ENCODE results near the gene PADI1.

Gene PADI1

DNA sequence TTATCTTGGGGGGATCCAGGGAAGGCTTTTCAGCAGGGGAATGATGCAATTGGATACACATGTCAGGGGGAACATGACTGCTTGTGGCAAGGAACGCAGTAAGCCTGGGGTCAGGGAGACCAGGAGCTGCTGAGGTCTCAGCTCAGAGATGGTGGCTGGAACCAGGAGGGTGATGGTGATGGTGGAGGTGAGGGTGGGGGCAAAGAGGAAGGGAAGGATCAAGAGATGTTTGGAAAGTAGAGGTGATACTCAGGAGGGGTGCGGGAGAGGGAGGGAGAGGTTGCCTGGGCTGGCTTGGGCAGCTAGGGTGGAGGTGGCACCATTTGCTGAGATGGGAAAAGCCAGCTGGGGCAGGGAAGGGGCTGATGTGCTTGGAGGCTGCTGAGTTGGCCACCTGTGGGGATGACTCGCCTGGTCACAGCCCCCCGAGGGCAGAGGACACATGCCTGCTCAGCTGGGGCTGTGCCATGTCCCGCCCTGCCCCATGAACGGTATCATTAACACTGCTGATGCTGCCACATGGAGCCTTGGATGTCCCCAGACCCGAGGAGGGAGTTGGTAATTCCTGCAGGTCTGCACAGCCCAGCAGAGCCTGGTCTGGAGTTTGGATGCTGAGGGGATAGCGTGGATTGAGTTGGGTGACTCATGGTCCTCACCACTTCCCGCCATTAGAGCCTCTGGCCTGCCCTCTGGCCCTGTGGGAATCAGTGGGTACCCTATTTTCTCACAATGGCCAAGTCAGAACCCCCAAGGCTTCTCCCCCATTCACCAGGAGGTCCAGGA lies 6.3 kb upstream of the PADI1 start:
- DNase-seq: no peak

GRCh38 chr1:17199267-17200044 lies 5.5 kb upstream of the PADI1 start:
- DNase-seq: peak in 1 of 2 experiments; percentile 16

- no peak for DNase-seq
Observed at GRCh38 chr1:17200246-17200645, 4.7 kb upstream of the PADI1 start.

DNA sequence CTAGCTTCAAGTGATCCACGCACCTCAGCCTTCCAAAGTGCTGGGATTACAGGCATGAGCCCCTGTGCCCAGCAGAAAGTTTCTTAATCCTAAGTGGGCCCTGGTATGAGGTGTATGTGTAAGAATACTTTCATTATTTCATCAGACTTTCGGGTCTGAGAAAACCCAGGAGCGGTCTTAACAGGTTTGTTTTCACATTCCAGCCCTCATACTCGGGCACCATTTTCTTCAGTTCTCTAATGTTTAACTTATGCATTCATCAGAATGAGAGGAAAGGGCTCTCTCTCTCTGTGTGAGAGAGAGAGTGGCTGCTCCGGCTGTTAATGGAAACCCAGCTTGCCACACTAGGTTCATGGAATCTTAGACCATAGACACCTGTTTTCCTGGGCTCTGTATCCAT lies 4.2 kb upstream of the PADI1 start:
- no peak for DNase-seq

DNA sequence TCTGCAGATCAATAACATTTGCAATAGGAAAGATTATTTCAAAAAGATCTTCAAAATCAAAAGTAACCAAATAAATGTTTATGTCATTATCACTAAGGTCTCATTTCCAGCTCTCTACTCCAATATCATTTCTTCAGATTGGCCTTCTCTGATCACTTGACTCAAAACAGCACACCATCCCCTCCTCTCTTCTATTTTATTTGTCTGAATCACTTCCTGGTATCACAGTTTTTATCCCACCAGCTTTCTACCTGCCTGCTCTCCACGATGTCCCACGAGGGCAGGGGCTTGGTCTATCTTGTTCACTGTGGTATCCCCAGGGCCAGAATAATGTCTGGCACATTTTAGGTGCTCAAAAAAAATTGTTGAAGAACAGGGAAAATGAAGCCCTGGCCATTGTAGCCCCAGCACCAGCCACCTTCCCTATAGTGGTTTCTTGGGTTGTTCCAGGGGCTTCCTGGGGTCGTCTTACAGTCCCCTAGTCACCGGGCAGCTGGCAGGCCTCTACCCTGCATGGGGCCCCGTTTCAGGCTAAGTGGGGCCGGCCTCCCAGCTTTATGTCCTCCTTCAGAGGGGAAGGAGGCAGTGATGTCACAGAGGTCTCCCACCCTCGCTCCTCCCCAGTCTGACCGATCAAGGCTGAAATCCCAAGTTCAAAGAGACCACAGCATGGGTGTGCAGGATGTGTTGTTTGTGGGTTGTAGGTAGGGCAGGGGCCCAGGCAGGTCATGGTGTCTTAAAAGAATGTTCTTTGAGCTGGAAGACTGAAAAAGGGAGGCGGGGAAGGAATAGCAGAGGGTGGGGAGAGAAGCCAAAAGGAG lies 3.5 kb upstream of the PADI1 start:
- DNase-seq: peak; percentile 19 to 38

DNA sequence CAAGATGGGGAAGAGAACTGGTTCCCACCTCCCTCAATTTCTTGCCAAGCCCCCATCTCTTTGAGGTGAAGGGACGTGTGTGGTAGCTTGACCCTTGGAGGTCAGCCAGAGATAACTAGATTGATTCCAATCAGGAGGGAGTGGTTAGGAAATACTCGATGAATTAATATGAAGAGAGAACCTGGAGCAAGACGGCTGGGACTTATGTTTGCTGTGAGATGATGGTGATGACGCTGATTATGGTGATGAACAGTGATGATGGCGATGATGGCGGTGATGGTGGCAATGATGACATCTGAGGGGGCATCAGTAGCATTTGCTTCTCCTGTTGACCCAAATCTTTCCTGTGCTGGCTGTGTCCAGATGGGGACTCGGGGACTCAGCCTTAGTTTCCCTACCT lies 724 bp downstream of the PADI1 start:
- DNase-seq: no peak

DNA sequence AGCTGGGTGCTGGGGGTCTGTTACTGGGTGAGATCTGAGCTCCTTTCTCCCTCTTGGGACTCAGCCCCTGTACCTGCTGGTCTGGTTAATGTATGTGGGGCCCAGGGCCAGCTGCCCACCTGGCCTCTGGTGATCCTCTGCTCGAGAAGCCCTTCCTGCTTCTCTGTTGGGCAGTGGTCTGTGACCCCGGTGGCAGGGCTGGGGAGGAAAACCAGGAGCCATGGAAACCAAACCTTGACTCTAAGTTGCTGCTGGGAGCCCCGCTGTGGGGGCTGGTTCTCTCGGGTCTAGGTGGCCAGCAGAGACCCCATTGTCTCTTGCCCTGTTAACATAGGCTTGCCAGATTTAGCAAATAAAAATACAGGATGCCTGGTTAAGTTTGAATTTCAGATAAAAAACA lies 1.3 kb downstream of the PADI1 start:
- DNase-seq: no peak

- no peak for DNase-seq
Observed at GRCh38 chr1:17207046-17207445, 2.1 kb downstream of the PADI1 start.

- no peak for DNase-seq
Observed at GRCh38 chr1:17207540-17207939, 2.6 kb downstream of the PADI1 start.

GRCh38 chr1:17207966-17208418 lies 3.1 kb downstream of the PADI1 start:
- DNase-seq: peak; percentile 58 to 68

- DNase-seq: no peak
Observed at GRCh38 chr1:17208546-17208945, 3.6 kb downstream of the PADI1 start.

DNA sequence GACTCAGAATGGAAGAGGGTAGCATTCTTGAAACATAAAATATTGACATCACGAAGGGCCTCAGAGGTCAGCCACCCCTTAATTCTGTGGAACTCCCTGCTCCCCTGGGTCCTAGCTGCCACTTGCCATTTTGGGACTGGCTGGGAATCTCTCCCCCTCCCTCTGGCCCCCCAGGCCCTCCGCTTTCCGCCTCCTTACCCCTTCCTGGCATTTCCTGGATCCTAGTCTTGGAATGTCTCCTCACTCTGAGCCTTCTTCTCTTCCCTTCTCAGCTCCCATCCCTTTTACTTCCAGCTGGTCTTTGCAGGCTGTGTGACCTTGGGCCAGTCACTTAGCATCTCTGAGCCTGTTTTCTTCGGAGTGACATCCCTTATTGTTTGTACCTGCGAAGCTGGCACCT lies 4.5 kb downstream of the PADI1 start:
- DNase-seq: no peak

- no peak for DNase-seq
Observed at GRCh38 chr1:17210176-17210575, 5.2 kb downstream of the PADI1 start.

DNA sequence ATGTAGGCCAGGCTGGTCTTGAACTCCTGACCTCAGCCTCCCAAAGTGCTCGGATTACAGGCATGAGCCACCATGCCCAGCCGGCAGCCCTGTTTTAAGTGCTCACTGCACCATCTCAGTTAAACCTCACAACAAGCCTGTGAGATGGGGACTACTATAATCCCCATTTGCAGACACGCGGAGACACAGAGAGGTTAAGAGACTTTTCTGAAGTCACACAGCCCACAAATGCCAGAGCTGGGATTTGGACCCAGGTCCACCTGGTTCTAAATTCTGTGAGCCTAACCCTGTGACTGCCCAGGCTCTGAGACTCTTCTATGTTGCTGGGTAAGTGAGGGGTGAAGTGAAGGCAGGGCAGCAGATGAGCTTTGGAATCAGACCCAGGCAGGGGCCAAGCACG lies 6.4 kb downstream of the PADI1 start:
- DNase-seq: no peak

DNA sequence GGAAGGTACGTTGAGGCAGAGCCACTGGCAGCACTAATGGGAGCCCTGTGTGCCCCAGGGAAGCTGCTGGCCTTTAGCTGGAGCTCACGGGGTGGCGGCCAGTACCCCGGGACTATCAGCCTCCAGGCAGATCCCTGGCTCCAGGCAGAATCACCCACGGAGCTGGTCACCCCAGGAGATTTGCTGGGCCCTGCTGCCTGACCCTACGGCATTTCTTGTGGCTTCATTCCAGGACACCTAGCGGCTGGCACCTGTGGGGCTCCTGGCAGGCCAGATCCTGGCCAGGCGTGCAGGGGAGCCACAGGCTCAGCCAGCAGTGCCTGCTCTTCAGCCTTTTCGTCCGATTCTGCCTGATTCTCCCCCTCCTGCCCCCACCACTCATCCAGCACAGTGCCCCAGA lies 7.1 kb downstream of the PADI1 start:
- DNase-seq: no peak

DNA sequence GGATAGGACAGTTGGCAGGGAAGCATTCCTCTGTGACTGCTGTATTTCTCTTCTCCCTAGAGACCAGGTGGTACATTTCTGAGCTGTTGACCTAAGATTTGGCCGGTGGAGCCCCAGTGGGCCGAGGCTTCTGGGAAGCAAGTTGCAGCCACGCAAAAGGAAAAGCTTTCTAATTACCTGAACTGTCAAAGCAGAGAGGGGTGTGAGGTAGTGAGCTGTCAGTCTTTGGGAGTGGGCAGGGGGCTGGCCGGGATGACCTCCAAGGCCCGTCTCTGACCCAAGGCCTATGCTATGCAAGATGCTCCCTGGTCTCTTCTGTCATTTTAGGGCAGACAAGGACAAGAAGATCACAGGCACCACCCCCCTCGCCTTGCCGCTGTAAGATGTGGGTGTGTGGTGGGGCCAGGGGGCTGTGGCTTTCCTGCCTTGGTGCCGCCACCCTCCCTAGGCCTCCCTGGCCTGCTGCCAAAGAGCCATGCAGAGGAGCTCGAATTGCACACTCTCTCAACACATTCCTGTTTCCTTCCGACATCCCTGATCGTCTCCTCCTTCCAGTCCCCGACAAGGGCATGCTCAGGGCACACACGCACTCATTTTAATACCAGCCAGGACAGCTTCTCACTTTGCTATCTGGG lies 7.7 kb downstream of the PADI1 start:
- peak; percentile 56 to 66 for DNase-seq

DNA sequence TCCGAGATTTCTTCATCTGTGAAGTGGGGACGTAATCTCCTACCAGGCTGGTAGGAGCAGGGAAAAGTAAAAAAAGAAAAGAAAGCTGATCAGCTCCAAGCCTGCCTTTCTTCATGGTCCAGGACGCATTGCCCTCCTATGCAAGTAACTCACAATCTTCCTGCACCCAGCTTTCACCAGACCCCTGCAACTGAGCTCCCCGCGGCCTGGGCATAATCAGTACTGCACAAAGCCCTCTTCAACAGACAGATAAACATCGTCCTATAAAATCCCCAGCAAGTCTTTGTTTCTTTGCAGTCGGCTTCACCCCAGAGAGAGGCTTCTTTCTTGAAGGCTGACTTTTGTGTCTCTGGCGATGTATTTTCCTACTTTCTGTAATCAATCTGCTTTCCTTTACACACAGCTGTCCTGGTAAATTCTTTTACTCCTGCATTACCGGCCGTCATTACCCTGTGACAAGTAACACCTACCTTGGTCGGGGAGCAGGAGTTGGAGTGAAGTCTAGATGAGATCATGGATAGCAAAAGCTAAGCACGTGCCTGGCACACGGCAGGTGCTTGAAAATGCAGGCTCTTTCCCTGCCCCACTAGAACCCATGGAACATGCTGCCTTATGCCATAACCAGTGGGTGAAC lies 8.3 kb downstream of the PADI1 start:
- DNase-seq: no peak

DNA sequence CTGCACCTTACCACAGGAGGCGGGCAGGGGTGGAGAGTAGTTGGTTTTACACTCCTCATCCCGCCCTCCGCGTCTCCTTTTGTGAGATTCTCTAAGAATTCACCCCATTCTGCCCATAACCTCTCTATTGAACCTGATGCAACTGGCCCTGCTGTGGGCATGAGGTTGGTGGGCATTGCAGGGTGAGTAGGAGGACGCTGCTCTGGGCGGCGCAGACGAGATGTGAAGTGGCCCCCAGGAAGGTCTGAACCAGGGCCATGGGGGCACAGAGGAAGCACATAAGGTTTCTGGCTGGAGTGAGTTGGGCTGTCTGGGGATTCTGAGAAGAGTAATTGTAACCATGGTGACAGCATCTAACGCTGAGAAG lies 8.8 kb downstream of the PADI1 start:
- DNase-seq: no peak

DNA sequence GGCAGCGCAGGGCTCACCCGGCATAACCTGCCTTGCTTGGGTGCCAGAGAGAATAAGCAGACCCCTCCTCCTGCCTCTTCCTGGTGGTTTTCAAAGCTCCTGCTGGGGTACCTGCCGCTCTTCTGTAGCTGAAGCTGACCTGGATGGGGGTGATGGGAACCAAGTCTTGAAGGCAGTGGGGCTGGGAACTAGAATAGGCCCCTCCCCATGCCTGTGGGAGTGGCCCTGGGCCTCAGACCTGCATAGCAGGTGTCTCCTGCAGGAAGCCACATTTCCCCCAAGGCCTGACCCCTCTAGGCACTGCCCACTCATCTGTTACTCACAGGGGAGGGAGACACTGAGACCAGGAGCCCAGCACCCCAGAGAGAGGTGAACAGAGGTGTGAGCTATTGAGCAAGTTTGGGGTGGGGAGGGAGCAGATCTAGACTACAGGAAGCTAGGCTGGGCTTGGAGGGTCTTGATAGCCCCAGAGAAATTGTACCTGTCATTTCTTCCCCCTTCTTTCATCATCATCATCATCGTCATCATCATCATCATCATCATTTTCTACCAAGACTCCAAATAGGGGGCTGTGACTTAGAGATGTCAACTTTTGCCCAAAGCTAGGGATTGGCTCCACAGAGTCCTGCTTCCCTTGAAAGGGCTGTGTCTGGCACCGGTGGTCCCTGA lies 10.1 kb downstream of the PADI1 start:
- DNase-seq: no peak

DNA sequence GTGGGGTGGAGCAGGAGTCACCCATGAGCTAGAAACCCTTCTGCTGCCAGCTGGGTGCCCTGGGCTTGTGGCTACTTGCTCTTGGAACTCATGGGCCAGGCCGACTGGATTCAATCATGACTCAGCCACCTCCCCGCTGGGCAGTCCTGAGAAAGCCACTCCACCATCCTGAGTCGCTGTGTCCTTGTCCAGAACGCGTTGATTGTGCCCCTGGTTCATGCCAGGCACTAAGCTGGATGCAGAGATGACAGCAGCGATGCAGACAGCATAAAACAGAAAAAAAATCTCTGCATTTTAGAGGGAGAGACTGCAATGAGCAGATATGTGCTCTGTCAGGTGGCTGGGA lies 10.6 kb downstream of the PADI1 start:
- DNase-seq: no peak

DNA sequence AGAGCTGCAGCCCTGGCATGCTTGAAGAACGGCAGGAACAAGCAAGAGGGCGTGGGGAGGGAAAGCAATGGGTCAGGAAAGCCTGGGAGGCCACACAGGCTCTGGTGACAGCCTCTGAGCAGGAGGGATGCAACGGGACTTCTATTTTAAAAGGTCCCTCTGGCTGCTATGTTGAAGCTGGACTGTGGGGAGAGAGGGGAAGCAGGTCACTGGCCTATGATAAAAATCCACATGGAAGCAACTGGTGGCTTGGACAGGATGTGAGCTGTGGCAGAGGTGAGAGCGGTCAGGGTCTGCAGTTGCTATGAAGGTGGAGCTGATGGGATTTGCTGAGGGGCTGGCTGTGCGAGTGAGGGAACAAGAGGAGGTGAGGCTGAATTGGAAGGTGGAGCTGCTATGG lies 11.2 kb downstream of the PADI1 start:
- DNase-seq: no peak

GRCh38 chr1:17217607-17218006 lies 12.7 kb downstream of the PADI1 start:
- no peak for DNase-seq

All from activated CD4-positive, alpha-beta T cell treated with anti-CD3 and anti-CD28 coated beads, Interleukin-2, amount 50 U/mL, for 48 hours (primary cell).